Duodenal mucosa (tissue), 2 donors: ENCODE measurements around the gene NAT10.
"Not testable (repeated sequence)": the region's sequence is repeated elsewhere in the genome, so short reads cannot be mapped to it uniquely, and the experiment has no call there.

ENCODE experiments used
- H3K27ac ChIP-seq: one replicate; pipeline ENCODE4 v1.7.0; 2013; ENCODE audit warnings: low read depth, low read length
- H3K27me3 ChIP-seq, 2 donors: one replicate each; pipeline ENCODE4 v1.7.0; 2013; ENCODE audit warnings: low read length in 2 of 2, control low read depth in 1 of 2; ENCODE audit not compliant: insufficient read depth in 2 of 2, control insufficient read depth in 1 of 2
- H3K36me3 ChIP-seq, 2 donors: one replicate each; pipeline ENCODE4 v1.7.0; 2013; ENCODE audit warnings: low read length in 2 of 2, control low read depth in 1 of 2; ENCODE audit not compliant: insufficient read depth in 2 of 2, control insufficient read depth in 1 of 2
- H3K4me1 ChIP-seq, 2 donors: one replicate each; pipeline ENCODE4 v1.7.0; 2013; ENCODE audit warnings: low read length in 2 of 2, control low read depth in 1 of 2; ENCODE audit not compliant: insufficient read depth in 2 of 2, control insufficient read depth in 1 of 2
- H3K4me3 ChIP-seq, 2 donors: one replicate each; pipeline ENCODE4 v1.7.0; 2013; ENCODE audit warnings: low read length in 2 of 2, low read depth in 1 of 2
- H3K9ac ChIP-seq, 2 donors: one replicate each; pipeline ENCODE4 v1.7.0; 2013; ENCODE audit warnings: low read length in 2 of 2, low read depth in 1 of 2
- H3K9me3 ChIP-seq, 2 donors: one replicate each; pipeline ENCODE4 v1.7.0; 2013; ENCODE audit warnings: low read length in 2 of 2, control low read depth in 1 of 2; ENCODE audit not compliant: control insufficient read depth in 1 of 2

The NAT10 gene

DNA sequence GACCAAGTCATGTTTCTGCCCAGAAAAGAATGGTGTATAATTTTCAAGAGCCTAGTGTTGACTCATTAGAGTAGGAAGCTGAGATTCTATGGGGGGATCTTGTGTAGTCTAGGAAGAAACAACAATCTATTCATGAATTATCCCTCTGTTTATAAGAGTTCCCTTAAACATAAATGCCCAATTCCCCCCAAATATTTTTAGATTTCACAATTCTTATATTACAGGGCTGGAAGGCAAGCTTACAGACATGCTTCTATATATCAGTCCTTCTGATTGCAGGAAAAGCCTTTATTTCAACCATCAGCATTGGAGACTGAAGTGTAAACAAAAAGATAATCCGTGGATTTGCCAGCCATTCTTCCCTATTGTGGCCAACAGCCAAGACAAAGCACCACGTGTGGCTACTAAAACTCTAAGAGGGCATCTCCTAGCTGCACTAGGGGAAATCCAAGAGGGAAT is 71.4 kb downstream of the NAT10 start:
- Histone ChIP-seq H3K9me3 (no peaks in the 10 kb centered on the region), H3K4me3 (no peak overlapping the region), H3K4me1 (peaks cover 7 to 8% of the 10 kb centered on the region in 2 donors), H3K27ac (no peak overlapping the region), H3K9ac (no peak overlapping the region), H3K36me3 (no peaks in the 10 kb centered on the region), H3K27me3 (no peaks in the 10 kb centered on the region)

DNA sequence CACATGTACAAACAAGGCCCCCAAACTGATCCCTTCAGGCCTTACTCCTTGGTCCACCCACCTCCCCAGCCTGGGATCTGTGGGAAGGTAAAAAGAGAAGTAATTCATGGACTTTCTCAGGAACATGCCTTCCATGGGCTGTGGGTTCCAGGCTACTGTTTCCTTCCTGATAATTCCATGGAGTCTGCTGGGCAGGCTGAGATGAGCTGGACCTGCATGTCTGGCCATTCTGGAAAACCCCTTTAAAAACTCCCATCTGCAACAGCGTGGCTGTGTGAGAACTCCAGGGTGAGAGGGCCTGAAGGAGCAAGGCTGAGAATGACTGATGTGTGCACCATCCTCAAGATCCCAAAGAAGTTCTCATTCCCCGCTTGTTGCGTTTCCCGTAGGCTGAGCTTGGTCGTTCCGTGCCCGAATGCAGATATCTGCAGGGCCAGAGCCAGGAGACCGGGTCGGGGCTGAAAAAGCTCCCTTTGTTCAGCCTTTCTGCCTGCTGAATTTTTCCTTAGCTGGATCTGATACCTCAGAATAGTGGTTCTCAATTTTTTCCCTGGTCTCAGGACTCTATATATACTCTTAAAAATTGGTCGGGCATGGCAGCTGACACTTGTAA is 72.9 kb downstream of the NAT10 start:
- Histone ChIP-seq H3K27ac (no peak overlapping the region), H3K36me3 (no peaks in the 10 kb centered on the region), H3K27me3 (no peaks in the 10 kb centered on the region), H3K9ac (no peak overlapping the region), H3K4me1 (peaks cover 7 to 8% of the 10 kb centered on the region in 2 donors), H3K9me3 (no peaks in the 10 kb centered on the region), H3K4me3 (no peak overlapping the region)

DNA sequence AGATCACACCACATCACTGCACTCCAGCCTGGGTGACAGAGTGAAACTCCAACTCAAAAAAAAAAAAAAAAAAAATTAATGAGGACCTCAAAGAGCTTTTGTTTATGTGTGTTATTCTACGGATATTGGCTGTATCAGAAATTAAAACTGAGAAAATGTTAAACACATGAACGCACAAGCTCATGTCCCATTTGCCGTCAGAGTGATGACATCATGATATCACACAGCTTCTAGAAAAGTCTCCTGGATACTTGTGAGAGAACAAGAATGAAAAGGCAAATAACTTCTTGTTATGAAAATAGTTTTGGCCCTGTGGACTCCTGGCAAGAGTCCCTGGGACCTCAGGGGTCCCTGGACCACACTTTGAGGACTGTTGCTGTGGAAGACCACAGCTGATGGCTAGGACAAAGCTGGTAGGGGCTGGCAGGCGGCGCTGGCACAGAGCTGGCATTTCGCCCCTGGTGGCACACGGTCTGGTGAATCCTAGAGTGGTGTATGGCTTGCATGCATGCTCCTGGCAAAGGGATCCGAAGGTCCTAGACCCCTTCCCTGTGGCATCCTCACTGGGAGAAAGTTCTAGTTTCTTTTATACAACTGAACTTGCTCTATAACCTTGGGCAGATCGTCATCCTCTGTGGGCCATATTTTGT is 73.7 kb downstream of the NAT10 start:
- Histone ChIP-seq H3K4me3 (no peak overlapping the region), H3K4me1 (peaks cover 7 to 8% of the 10 kb centered on the region in 2 donors), H3K9ac (no peak overlapping the region), H3K27me3 (no peaks in the 10 kb centered on the region), H3K36me3 (no peaks in the 10 kb centered on the region), H3K27ac (no peak overlapping the region), H3K9me3 (no peaks in the 10 kb centered on the region)

DNA sequence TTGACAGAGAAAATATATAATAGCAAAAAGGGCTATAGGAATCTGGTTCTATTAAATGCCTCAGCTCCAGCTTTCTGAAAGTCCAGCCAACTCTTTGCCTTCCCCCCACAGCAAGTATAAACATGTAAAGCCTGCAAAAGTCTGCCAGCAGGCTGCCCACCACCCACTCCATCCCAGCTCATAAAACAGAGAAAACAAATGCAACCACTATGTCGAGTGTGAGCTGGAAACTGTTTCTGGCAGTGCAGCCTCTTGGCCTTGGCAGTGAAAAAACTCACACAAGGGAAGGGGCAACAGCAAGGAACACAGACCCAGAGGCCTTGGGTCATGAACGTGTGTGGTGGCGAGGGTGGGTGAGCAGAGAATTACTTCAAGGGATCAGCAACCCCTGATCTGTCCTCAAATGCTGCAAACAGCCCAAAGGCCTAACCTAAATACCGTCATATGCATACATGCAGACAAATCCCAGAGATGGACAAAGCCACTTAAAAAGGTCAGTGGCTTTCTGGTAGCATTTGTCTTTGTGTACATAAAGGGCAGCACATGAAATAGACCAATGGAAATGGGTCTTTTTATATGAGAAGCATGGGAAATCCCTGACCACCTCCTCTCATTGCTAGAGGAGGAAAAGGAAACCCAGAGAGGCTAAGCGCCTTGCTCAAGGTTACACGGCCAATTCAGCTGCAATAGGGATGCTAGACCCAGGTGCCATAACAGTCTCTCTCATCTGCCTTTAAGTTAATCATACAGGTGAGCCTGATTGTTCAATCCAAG is 74.8 kb downstream of the NAT10 start:
- Histone ChIP-seq H3K9me3 (no peaks in the 10 kb centered on the region), H3K4me3 (no peak overlapping the region), H3K9ac (no peak overlapping the region), H3K27me3 (no peaks in the 10 kb centered on the region), H3K4me1 (peaks cover 0 to 3% of the 10 kb centered on the region in 2 donors), H3K36me3 (no peaks in the 10 kb centered on the region), H3K27ac (no peak overlapping the region)

DNA sequence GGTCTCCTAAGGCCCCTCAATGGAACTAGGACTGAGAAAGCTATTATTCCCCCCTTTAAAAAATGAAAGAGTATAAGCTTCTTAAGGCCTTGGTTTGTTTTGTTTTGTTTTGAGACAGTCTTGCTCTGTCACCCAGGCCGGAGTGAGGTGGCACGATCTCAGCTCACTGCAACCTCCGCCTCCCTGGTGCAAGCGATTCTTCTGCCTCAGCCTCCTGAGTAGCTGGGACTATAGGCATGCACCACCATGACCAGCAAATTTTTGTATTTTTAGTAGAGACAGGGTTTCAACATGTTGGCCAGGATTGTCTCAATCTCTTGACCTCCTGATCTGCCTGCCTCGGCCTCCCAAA is 75.4 kb downstream of the NAT10 start:
- not testable (repeated sequence) for H3K4me1 ChIP-seq, H3K9me3 ChIP-seq, H3K27ac ChIP-seq, H3K9ac ChIP-seq, H3K27me3 ChIP-seq, H3K36me3 ChIP-seq, H3K4me3 ChIP-seq

DNA sequence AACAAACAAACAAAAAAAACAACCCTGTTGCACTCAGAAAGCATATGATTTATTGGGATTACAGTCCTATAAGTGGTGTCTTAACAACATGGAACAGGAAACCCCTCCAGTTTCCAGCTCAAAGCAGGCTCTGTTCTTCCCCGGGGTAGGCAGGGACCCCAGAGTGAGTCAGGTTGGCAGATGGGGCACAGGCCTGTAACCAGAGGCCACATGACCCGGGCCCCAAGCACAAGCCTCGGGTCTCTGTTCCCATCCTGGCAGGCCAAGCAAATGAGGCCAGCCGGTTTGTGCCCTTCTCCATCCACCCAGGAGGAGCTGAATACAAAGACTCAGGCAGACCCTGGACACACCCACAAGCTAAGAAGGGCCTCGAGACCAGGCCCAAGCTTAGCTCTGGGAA is 75.8 kb downstream of the NAT10 start:
- no peaks in the 10 kb centered on the region for H3K36me3 ChIP-seq
- H3K27ac ChIP-seq: no peak overlapping the region
- no peak overlapping the region for H3K9ac ChIP-seq
- no peaks in the 10 kb centered on the region for H3K4me1 ChIP-seq
- no peaks in the 10 kb centered on the region for H3K9me3 ChIP-seq
- no peak overlapping the region for H3K4me3 ChIP-seq
- H3K27me3 ChIP-seq: no peaks in the 10 kb centered on the region

DNA sequence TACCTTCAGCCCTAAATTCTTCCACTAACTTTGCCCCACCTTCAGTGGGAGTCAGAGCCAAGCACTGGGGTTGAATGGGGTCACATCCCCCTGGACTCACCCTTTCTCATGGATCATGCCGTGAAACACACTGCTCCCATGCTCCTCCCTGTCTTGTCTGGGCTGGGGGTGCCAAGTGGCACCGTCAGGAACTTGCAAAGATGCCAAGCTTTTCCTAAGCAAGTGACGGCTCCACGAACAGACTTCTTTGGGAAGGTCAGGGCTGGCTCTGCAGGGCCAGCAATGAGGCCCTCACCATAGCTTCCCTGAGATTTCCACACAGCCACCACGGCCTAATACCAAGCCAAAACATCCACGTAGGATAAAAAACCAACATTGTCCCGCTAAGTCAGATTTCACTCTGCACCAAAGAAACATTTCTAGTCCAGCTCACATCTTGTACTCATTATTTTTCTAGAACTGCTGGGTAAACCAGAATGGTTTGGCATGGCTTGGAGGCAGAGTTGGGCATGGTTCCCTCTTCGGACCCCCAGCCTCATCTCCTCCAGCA is 76.5 kb downstream of the NAT10 start:
- Histone ChIP-seq H3K4me3 (no peak overlapping the region), H3K36me3 (no peaks in the 10 kb centered on the region), H3K27me3 (no peaks in the 10 kb centered on the region), H3K9ac (no peak overlapping the region), H3K4me1 (no peaks in the 10 kb centered on the region), H3K9me3 (no peaks in the 10 kb centered on the region), H3K27ac (no peak overlapping the region)

DNA sequence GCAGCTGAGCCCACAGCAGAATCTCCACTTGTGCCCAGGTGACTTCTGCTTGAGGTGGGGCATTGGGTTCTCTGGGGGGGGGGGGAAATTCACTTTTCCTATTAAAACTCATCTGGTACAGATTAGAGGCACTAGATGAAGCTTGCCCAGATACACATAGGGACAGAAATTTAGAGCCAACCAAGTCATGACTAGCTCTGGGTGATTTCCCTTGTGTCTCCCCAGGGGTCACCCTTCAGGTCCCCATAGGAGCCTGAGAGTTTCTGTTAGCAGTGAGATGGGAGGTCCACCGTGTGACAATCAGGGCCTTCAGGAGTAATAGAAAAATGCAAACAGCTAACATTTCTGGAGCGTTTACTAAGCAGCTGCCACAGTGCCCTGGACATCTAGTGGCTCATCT is 77.0 kb downstream of the NAT10 start:
- Histone ChIP-seq H3K4me3 (no peak overlapping the region), H3K27me3 (no peaks in the 10 kb centered on the region), H3K27ac (no peak overlapping the region), H3K9me3 (no peaks in the 10 kb centered on the region), H3K36me3 (no peaks in the 10 kb centered on the region), H3K9ac (no peak overlapping the region), H3K4me1 (no peaks in the 10 kb centered on the region)

DNA sequence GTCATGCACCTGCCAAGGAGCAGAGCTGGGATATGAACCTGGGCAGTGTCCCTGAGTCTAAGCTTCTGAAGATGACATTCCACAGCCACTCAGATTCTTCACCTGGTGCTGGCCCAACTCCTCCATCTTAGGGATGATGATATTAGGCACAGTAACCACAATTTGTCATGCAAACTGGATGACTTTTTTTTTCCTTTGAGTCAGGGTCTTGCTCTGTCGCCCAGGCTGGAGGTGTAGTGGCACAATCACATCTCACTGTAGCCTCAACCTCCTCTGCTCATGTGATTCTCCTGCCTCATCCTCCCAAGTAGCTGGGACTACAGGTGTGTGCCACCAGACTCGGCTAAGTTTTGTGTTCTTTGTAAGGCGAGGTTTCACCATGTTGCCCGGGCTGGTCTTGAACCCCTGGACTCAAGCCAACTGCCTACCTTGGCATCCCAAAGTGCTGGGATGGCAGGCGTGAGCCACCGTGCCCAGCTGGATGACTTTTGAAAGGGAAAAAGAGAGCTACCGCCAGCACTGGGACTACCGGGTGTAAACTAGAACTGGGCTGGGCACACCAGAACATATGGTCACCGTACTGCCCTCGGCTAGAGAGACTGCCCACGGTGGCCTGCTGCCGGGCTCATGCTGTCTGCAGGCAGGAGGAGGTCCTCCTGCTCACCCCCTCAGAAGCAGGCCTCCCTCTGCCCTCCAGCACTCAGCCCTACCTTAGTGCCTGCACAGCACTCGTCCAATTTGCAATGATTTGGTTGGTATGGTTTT is 77.7 kb downstream of the NAT10 start:
- Histone ChIP-seq H3K4me1 (no peaks in the 10 kb centered on the region), H3K27me3 (no peaks in the 10 kb centered on the region), H3K27ac (no peak overlapping the region), H3K9ac (no peak overlapping the region), H3K36me3 (no peaks in the 10 kb centered on the region), H3K9me3 (no peaks in the 10 kb centered on the region), H3K4me3 (no peak overlapping the region)
